ENCODE measurements around the gene GULP1. TPM values are rescaled to one million over a fixed set of nuclear protein-coding genes. Genes with fewer than 3 reads are reported as not detected.

GULP1 gene
- total RNA-seq, 1 experiment from 2014 or later, result 75.1 TPM

DNA sequence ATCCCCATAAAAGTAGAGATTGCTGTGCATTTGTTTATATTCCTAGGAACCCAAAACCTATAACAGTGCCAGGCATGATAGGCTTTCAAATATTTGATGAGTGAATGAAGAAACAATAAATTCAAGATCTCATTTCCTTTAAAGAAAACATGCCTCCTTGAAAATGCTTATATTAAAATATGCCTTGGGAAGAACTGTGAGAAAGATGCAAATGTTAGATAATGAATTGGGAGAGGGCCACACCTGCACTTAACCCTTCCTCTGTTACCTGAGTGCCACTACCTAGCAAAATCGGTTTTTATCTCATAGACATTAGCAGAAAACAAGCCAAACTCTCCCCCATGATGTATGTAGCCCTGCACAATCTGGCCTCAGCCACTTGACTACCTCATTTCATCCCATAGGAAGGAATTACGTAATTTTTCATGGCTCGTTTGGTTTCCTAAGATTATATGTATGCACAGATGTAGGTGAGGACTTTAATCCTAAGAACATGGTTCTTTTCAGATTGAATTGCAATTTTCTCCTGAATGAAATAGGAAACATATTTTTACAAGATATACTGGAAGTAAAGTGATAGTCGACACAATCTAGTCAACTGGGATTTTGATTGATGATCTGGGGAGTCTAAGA is 25.2 kb downstream of the GULP1 start:
- Mint-ChIP-seq H3K4me3 (no peak overlapping the region), H3K36me3 (peaks cover 14% of the 10 kb centered on the region), H3K4me1 (peaks cover 70% of the 10 kb centered on the region), H3K27ac (peak overlapping the region; percentile 27), H3K9me3 (peaks cover 15% of the 10 kb centered on the region), H3K27me3 (ENCODE audit: low read depth) (no peaks in the 10 kb centered on the region)
- ATAC-seq (no peak), DNase-seq (ENCODE audit: low spot score) (no peak)
- ChIA-PET CTCF (interaction anchor here (2.6 kb wide), 1 partner anchor 24 kb away, joined by 10 read pairs; no protein-coding TSS in a partner anchor), POLR2A (no interaction called here)
- TF ChIP-seq ZNF232 (CRISPR knock-in tag; IDR thresholded peaks at IDR 0.05), result no peak
- TF ChIP-seq, protein P1, sequence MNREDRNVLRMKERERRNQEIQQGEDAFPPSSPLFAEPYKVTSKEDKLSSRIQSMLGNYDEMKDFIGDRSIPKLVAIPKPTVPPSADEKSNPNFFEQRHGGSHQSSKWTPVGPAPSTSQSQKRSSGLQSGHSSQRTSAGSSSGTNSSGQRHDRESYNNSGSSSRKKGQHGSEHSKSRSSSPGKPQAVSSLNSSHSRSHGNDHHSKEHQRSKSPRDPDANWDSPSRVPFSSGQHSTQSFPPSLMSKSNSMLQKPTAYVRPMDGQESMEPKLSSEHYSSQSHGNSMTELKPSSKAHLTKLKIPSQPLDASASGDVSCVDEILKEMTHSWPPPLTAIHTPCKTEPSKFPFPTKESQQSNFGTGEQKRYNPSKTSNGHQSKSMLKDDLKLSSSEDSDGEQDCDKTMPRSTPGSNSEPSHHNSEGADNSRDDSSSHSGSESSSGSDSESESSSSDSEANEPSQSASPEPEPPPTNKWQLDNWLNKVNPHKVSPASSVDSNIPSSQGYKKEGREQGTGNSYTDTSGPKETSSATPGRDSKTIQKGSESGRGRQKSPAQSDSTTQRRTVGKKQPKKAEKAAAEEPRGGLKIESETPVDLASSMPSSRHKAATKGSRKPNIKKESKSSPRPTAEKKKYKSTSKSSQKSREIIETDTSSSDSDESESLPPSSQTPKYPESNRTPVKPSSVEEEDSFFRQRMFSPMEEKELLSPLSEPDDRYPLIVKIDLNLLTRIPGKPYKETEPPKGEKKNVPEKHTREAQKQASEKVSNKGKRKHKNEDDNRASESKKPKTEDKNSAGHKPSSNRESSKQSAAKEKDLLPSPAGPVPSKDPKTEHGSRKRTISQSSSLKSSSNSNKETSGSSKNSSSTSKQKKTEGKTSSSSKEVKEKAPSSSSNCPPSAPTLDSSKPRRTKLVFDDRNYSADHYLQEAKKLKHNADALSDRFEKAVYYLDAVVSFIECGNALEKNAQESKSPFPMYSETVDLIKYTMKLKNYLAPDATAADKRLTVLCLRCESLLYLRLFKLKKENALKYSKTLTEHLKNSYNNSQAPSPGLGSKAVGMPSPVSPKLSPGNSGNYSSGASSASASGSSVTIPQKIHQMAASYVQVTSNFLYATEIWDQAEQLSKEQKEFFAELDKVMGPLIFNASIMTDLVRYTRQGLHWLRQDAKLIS (CRISPR knock-in tag; IDR thresholded peaks at IDR 0.05; ENCODE audit: borderline replicate concordance), result no peak

- POLR2A ChIA-PET, result interaction anchor here (1.2 kb wide), 1 partner anchor 26 kb away, joined by 3 read pairs; the partner anchor contains the start of gene GULP1
- H3K27me3 Mint-ChIP-seq (ENCODE audit: low read depth), result no peaks in the 10 kb centered on the region
- H3K36me3 Mint-ChIP-seq, result peaks cover 2% of the 10 kb centered on the region
- TF ChIP-seq FOXJ3 (CRISPR knock-in tag; IDR thresholded peaks at IDR 0.05; ENCODE audit: borderline replicate concordance), result no peak
- TF ChIP-seq NR3C1 (CRISPR knock-in tag; conservative IDR thresholded peaks at IDR 0.05; ENCODE audit: low read depth), result no peak
- TF ChIP-seq HMGXB4 (CRISPR knock-in tag; IDR thresholded peaks at IDR 0.05), result no peak
- no peak for TF ChIP-seq E2F5 (CRISPR knock-in tag; IDR thresholded peaks at IDR 0.05)
- TF ChIP-seq ZNF423 (CRISPR knock-in tag; IDR thresholded peaks at IDR 0.05), result no peak
- TF ChIP-seq, protein P2, sequence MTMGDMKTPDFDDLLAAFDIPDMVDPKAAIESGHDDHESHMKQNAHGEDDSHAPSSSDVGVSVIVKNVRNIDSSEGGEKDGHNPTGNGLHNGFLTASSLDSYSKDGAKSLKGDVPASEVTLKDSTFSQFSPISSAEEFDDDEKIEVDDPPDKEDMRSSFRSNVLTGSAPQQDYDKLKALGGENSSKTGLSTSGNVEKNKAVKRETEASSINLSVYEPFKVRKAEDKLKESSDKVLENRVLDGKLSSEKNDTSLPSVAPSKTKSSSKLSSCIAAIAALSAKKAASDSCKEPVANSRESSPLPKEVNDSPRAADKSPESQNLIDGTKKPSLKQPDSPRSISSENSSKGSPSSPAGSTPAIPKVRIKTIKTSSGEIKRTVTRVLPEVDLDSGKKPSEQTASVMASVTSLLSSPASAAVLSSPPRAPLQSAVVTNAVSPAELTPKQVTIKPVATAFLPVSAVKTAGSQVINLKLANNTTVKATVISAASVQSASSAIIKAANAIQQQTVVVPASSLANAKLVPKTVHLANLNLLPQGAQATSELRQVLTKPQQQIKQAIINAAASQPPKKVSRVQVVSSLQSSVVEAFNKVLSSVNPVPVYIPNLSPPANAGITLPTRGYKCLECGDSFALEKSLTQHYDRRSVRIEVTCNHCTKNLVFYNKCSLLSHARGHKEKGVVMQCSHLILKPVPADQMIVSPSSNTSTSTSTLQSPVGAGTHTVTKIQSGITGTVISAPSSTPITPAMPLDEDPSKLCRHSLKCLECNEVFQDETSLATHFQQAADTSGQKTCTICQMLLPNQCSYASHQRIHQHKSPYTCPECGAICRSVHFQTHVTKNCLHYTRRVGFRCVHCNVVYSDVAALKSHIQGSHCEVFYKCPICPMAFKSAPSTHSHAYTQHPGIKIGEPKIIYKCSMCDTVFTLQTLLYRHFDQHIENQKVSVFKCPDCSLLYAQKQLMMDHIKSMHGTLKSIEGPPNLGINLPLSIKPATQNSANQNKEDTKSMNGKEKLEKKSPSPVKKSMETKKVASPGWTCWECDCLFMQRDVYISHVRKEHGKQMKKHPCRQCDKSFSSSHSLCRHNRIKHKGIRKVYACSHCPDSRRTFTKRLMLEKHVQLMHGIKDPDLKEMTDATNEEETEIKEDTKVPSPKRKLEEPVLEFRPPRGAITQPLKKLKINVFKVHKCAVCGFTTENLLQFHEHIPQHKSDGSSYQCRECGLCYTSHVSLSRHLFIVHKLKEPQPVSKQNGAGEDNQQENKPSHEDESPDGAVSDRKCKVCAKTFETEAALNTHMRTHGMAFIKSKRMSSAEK (CRISPR knock-in tag; IDR thresholded peaks at IDR 0.05; ENCODE audit: borderline replicate concordance), result no peak
- TF ChIP-seq, protein P3, sequence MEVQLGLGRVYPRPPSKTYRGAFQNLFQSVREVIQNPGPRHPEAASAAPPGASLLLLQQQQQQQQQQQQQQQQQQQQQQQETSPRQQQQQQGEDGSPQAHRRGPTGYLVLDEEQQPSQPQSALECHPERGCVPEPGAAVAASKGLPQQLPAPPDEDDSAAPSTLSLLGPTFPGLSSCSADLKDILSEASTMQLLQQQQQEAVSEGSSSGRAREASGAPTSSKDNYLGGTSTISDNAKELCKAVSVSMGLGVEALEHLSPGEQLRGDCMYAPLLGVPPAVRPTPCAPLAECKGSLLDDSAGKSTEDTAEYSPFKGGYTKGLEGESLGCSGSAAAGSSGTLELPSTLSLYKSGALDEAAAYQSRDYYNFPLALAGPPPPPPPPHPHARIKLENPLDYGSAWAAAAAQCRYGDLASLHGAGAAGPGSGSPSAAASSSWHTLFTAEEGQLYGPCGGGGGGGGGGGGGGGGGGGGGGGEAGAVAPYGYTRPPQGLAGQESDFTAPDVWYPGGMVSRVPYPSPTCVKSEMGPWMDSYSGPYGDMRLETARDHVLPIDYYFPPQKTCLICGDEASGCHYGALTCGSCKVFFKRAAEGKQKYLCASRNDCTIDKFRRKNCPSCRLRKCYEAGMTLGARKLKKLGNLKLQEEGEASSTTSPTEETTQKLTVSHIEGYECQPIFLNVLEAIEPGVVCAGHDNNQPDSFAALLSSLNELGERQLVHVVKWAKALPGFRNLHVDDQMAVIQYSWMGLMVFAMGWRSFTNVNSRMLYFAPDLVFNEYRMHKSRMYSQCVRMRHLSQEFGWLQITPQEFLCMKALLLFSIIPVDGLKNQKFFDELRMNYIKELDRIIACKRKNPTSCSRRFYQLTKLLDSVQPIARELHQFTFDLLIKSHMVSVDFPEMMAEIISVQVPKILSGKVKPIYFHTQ (CRISPR knock-in tag; IDR thresholded peaks at IDR 0.05), result no peak
- no peak for TF ChIP-seq MYBL2 (CRISPR knock-in tag; IDR thresholded peaks at IDR 0.05)
- no peak for TF ChIP-seq ZNF138 (CRISPR knock-in tag; conservative IDR thresholded peaks at IDR 0.05)
- TF ChIP-seq ZNF281 (CRISPR knock-in tag; IDR thresholded peaks at IDR 0.05), result no peak
- no peak for TF ChIP-seq TP53 (CRISPR knock-in tag; IDR thresholded peaks at IDR 0.05)
- no peak for TF ChIP-seq NR1H2 (CRISPR knock-in tag; IDR thresholded peaks at IDR 0.05)
- CTCF ChIA-PET, result interaction anchor here (1.0 to 2.6 kb wide), 2 partner anchors 13 to 26 kb away, joined by 3 to 10 read pairs; no protein-coding TSS in a partner anchor
- peaks cover 3% of the 10 kb centered on the region for H3K9me3 Mint-ChIP-seq
- ATAC-seq (no peak), DNase-seq (ENCODE audit: low spot score) (no peak)
- peak overlapping the region; percentile 52 for H3K27ac Mint-ChIP-seq
- no peak overlapping the region for H3K4me3 Mint-ChIP-seq
- peaks cover 82% of the 10 kb centered on the region for H3K4me1 Mint-ChIP-seq
These were observed 26.6 kb downstream of the GULP1 start for GRCh38 chr2:188318161-188318749.

Data from WTC11 (cell line).